Hair follicular keratinocyte (primary cell): ENCODE data around the gene MOSMO. TPM values are rescaled to one million over a fixed set of nuclear protein-coding genes. Genes with fewer than 3 reads are reported as not detected.

Experiments used
- total RNA-seq: library from RNA; depleted of rRNA; stranded (reverse); fragments of >200 nt; gene quantifications from 2 replicates; pipeline ENCODE4 v1.2.3, GENCODE V29; 2015

The MOSMO gene
- total RNA-seq, result 16.0 and 19.6 TPM in 2 replicates

GRCh38 chr16:22007509-22008214 is at the start of gene MOSMO:
Gene MOSMO (plus strand): TSS chr16:22008111. CDS start chr16:22008302, 191 bp downstream.

GRCh38 chr16:22092143-22092933 is 84.4 kb downstream of the MOSMO start, which contains the start of gene VWA3A:
Gene VWA3A (plus strand): TSS chr16:22092541. CDS start chr16:22092638, 97 bp downstream.

Other genes with a start within 250 kb of the MOSMO start
- gene NPIPB4, start 150.4 kb upstream of the MOSMO start, total RNA-seq, result 9.1 and 9.3 TPM in 2 replicates
- gene UQCRC2, start 54.8 kb upstream of the MOSMO start, total RNA-seq, result 146 and 181 TPM in 2 replicates
- not detected in 2 replicates for gene PDZD9, start 7.0 kb upstream of the MOSMO start, total RNA-seq
- gene VWA3A, start 84.4 kb downstream of the MOSMO start, total RNA-seq, result not detected in 2 replicates
- gene SDR42E2, start 154.4 kb downstream of the MOSMO start, total RNA-seq, result not detected in 2 replicates
- gene EEF2K, start 198.2 kb downstream of the MOSMO start, total RNA-seq, result 7.7 and 10.6 TPM in 2 replicates